Gastrocnemius medialis (tissue), 4 donors: ENCODE results near the gene RBM38.

Source experiments
- CTCF ChIP-seq, 5 experiments: fragments of 450-650 bp in 3 of 5; fragments of 200-600 bp in 2 of 5; sonication (generic) in 2 of 5; IDR thresholded peaks in 4 of 5; conservative IDR thresholded peaks in 1 of 5; 1 replicate in 4 of 5; 2 replicates in 1 of 5; pipeline ENCODE4 v1.5.1; 2016 to 2019; ENCODE audit warnings: antibody characterized with exemption in 5 of 5, mild to moderate bottlenecking in 3 of 5, moderate library complexity in 3 of 5
- POLR2A ChIP-seq, 2 donors: fragments of 450-650 bp; IDR thresholded peaks; one replicate each; pipeline ENCODE4 v1.6.1; 2017; ENCODE audit warnings: antibody characterized with exemption in 2 of 2, mild to moderate bottlenecking in 2 of 2, moderate library complexity in 2 of 2

GRCh38 chr20:57417830-57418780, 26.9 kb downstream of the RBM38 start:
- TF ChIP-seq POLR2A (IDR thresholded peaks at IDR 0.05) = no peak
- no peak for TF ChIP-seq CTCF (IDR thresholded peaks at IDR 0.05 in 4 of 5, conservative IDR thresholded peaks at IDR 0.05 in 1 of 5)
